Amygdala (tissue), 56 donors: ENCODE data around the gene RPS19.
"Not testable (repeated sequence)": the region's sequence is repeated elsewhere in the genome, so short reads cannot be mapped to it uniquely, and the experiment has no call there.

ENCODE experiments used
- DNase-seq, 56 donors: peaks; one replicate each; lab custom pipeline; 2025; lab: John Stamatoyannopoulos, UW

RPS19 gene

GRCh38 chr19:41859213-41859617, 840 bp upstream of the RPS19 start:
- no peak for DNase-seq

- DNase-seq, result peak in 2 of 56 donors; percentile 62 to 65
Observed at GRCh38 chr19:41860419-41861115, 512 bp downstream of the RPS19 start.

- DNase-seq, result no peak
Observed at GRCh38 chr19:41861116-41861768, 1.2 kb downstream of the RPS19 start.

- DNase-seq, result no peak
Observed at GRCh38 chr19:41861846-41862245, 1.8 kb downstream of the RPS19 start.

GRCh38 chr19:41862445-41862986, 2.5 kb downstream of the RPS19 start:
- DNase-seq, result no peak

GRCh38 chr19:41863209-41863931, 3.3 kb downstream of the RPS19 start:
- no peak for DNase-seq

- no peak for DNase-seq
Observed at GRCh38 chr19:41864374-41864773, 4.3 kb downstream of the RPS19 start.

- DNase-seq, result no peak
Observed at GRCh38 chr19:41866284-41866683, 6.2 kb downstream of the RPS19 start.

GRCh38 chr19:41868120-41868988, 8.3 kb downstream of the RPS19 start:
- DNase-seq, result no peak

GRCh38 chr19:41868989-41869300, 8.9 kb downstream of the RPS19 start:
- no peak for DNase-seq

GRCh38 chr19:41869374-41869955, 9.4 kb downstream of the RPS19 start:
- no peak for DNase-seq

- DNase-seq, result no peak
Observed at GRCh38 chr19:41870401-41870873, 10.4 kb downstream of the RPS19 start.

- DNase-seq, result peak in 4 of 56 donors; percentile 3 to 24 (median 21)
Observed at GRCh38 chr19:41871573-41872383, 11.7 kb downstream of the RPS19 start.

GRCh38 chr19:41872384-41872774, 12.3 kb downstream of the RPS19 start:
- no peak for DNase-seq

GRCh38 chr19:41872775-41873647, 13.0 kb downstream of the RPS19 start:
- DNase-seq, result peak in 31 of 56 donors; percentile 4 to 61 (median 25)

- not testable (repeated sequence) for DNase-seq
Observed at GRCh38 chr19:41875973-41876372, 15.9 kb downstream of the RPS19 start.

- peak in 1 of 56 donors; percentile 5 for DNase-seq
Observed at GRCh38 chr19:41876847-41877832, 17.1 kb downstream of the RPS19 start, which contains the start of gene CD79A. Gene CD79A, plus strand, starts transcription at chr19:41877279. Its CDS starts 26 bp downstream, at chr19:41877305.
